SKM-1 (cell line): ENCODE results near the gene PPFIBP2.

Source experiments
- DNase-seq: peaks from one replicate; lab custom pipeline; 2025; ENCODE audit not compliant: unreplicated experiment; lab: John Stamatoyannopoulos, UW

Gene PPFIBP2

DNA sequence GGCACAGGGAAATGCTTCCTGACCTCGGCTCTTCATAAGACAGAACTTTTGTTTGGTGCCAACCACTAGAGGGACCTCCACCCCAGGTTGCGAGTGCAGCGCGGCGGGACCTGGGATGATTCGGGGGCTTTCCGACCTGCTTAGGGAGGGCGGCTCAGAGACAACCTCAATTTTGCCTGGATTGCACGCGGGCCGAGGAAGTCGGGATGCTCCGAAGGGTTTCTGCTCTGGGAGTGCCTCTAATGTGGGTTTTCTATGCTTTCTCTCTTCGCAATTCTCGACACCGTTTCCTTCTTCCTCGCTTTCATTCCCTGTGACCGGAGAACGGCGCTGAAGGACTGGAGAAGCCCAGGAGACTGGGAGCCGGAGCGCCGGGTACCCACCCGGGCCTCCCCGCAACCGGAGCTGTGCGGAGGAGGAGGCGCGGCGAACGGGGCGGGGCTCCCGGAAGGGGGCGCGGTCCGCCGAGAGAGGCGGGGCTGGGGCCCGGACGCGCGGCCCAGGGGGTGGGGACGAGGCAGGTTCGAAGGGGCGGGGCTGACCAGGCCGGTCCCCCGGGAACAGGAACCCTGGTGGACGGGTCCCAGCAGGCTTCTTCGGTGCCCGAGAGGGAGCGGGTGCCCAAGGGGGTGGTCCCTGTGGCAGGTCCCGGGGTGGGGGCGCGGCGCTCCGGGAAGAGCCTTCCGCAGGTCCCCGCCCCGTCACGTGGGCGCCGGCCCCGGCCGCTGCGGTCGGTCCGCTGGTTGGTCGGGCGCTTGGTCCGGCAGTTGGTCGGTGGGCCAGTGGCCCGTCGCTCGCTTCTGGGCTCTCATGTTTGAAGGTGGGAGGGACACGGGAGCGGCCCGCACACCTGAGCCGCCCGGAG, at the start of gene PPFIBP2:
Gene PPFIBP2, plus strand, starts transcription at position 766 of the 865 bp plus-strand sequence. CDS start 35,477 bp downstream, outside the sequence.
- DNase-seq = peak; percentile 68

DNA sequence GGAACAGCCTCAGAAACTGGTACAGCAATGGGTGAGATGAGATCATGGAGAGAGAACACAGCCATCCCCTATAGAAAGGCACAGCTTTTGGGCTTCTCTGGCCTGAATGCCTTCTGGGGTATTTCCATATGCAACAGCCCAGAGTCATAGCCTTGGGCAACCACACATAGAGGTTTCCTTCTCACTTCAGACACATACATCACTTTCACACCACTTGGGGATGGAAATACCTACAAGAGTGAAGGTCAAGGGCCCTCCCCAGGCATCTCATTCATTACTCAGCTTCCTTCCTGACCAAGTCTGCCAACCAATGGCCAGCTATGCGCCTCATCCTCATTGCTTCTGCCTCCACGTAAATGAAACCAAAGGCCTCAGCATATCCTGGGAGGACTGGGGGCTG, 46.1 kb upstream of the PPFIBP2 start:
- no peak for DNase-seq

DNA sequence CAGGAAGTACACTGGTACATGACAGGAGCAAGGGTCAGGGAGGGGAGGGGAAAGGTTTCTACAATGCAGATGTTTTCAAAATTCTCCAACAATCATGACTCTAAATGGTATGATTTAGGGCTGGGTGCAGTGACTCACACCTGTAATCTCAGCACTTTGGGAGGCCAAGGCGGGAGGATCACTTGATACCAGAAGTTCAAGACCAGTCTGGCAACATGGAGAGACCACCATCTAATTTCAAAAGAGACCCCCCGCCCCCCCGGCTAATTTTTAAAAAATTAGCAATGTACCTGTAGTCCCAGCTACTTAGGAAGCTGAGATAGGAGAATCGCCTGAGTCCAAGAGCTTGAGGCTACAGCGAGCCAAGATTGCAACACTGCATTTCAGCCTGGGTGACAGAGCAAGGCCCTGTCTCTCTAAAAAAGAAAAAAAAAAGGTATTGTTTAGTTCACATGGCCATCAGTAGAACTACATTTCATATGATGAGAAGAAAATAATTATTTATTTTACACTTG, 44.4 kb upstream of the PPFIBP2 start:
- no peak for DNase-seq

DNA sequence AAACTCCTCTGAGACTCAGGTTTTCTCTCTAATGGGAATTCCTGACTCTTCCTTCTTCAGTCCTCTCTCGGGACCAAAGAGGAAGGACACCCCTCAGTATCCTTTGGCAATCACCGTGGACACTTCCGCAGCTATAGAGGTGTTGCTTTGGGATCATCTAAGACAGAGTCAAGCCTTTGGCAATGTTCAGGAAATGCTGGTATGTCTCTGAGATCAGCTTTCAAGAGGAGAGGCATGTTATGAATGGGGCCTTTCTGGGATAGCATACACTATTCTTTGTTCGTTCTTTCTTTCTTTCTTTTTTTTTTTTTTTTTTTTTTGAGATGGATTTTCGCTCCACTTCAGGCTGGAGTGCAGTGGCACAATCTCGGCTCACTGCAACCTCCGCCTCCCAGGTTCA, 42.7 kb upstream of the PPFIBP2 start:
- no peak for DNase-seq

DNA sequence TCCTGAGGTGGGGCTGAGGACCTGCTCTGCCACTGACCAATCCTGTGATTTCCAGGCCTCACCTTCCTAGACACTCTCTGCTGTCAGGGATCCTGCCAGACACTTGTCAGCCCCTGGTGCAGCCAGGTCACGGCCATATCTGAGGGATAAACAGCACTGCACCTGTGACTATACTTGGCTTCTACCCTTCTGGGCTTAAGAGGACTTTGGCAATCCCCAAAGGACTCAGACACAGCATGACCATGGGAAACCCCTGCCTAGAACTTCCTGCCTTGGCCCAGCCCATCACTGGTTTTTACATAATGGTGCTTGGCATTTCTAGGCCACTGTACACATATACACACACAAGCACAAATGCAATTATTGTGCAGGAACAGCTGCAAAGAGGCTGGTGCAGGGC, 40.1 kb upstream of the PPFIBP2 start:
- DNase-seq = no peak

DNA sequence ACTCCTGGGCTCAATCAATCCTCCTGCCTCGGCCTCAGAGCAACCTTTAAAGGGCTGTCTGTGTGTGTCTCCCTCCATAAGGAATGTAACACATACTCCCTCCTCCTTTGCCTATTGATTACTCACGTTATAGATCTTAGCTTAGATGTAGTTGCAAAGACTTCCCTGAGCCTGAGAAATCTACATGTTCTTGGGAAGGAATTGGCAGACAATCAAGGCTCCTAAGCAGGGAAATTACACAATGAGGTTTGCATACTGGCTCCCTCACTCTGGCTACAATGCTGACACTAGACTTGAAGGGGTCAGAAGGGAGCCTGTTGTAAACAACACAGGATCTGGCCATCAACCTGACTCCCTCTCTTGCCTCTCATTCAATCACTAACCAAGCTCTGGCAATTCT, 33.7 kb upstream of the PPFIBP2 start:
- DNase-seq = no peak

DNA sequence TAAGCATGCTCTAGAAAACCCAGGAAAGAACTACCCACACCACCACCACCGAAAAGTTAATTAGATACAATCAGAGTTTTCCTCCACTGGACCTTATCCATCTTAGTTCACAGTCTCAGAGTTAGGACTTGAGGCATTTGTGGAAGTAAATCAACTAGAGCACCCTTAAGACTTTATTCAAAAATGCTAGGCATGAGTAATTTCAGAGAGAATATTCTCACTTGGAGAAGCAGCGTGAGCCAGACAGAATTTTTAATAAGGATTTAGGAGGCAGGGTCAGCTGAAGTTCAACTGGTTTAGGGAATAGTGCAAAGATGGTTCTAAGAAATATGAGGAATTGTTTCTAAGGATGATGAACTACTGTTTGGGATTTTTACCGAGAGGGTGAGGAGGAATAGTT, 29.7 kb upstream of the PPFIBP2 start:
- no peak for DNase-seq

DNA sequence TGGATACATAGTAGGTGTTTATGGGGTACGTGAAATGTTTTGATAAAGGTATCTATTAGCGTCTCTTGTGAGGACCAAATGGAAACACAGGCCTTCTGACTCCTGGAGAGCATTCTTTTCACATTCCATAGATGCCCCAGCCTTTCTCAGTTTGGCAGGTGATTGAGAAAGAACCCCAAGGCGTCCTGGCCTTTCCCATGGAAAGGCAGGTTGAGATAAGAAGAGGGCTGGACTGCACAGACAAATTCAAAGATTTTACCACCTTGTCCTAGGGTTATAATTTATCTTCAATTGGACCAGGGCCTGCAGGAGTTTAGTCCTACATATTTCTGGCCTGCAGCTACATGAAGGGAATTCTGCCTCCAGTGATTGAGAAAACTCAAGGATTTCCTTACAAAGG, 29.2 kb upstream of the PPFIBP2 start:
- no peak for DNase-seq

DNA sequence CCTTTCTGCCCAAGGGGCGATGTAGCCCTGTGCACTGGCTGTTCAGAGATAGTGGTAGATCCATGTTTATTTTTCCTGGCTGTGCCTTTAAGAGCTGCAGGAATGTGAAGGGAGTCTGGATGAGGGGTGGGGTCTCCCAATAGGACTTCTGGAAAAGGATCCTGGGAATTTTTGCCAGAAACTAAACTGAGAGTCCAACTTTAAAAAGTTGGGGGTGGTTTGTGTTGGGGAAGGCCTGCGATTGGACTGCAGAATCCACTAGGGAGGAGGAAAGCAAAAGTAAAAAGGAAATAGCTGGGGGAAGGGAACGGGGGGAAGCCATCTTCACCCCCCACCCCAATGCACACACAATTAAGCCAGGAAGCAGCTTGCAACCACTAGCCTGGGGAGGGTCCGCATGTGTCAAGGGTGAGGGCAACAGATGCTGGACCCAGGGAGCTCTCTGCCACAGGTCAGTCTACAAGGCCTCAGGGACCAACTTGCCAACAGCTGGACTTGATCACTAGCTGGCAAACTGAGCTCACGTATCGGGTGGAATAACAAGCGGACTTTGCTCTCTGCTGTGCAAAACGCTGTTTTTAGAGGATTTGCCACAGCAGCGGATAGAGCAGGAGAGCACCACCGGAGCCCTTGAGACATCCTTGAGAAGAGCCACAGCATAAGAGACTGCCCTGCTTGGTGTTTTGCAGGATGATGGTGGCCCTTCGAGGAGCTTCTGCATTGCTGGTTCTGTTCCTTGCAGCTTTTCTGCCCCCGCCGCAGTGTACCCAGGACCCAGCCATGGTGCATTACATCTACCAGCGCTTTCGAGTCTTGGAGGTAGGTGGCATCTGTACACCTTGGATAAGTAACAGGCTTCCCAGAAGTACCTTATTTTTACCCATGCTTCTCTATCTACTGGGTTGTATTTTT, 28.4 kb upstream of the PPFIBP2 start, which contains the start of gene OLFML1:
Gene OLFML1, plus strand, starts transcription at position 321 of the 912 bp plus-strand sequence. Its CDS starts 370 bp downstream, at position 691.
- DNase-seq = no peak

DNA sequence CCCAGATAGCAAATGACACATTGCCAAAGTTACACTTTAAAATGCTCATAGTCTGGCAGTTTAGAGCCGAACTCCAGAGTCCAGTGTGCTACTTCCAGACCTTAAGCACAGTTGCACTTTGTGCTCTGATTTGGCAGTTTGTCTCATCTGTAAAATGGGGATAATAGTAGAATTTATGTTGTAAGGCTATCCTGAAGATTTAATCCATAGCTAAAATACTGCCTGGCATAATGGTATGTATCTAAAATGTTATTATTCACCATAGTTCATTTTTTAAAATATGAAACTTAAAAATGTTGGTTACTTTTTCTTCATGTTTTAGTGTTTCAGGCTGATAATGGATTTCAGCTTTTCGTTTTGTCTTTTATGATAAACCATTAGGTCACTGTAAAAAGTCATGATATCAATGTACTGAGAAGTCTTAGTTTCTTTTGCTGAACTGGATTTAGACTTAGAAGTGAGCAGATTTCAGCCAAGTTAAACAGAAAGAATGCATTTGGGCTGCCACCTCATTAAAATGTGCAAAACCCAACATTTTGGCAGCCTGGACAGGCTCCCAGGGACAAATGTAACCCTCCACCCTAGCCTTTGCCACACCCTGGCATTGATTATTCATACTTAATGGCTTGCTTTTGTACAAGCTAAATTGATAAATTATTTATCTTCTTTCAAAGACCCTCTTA, 27.6 kb upstream of the PPFIBP2 start:
- DNase-seq = no peak

DNA sequence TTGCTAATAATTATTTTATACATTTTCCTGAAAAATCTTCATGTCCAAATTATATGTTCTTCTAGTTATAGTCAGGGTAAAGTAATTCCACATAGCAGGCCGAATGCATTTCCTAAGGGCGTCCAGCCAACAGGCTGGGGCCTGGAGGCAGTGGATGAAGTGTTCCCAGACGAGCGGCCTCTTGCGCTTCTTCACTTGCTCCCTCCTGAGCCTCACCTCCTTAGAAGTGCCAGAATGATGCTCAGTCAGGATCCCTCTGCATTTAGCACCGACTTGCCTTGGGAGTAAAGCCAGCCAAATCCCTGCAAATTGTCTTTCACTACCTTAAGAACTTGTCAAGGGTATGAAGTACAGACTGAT, 27.0 kb upstream of the PPFIBP2 start:
- DNase-seq = no peak

DNA sequence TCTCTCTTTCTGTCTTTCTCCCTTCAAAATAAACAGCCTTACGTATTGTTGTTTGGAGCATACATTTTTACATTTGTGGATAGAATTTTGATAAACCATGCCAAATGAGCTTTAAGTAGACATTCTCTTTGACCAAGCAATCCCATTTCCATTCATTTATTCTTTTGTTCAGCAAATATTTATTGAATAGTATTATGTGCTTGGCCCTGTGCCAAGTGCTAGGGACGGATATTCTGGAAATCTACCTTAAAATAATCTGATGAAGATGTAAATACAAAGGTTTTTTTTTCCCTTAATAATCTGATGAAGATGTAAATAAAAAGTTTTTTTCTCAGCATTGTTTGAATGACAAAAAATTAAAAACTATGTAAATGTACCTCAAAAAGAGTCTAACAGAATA, 26.4 kb upstream of the PPFIBP2 start:
- no peak for DNase-seq

DNA sequence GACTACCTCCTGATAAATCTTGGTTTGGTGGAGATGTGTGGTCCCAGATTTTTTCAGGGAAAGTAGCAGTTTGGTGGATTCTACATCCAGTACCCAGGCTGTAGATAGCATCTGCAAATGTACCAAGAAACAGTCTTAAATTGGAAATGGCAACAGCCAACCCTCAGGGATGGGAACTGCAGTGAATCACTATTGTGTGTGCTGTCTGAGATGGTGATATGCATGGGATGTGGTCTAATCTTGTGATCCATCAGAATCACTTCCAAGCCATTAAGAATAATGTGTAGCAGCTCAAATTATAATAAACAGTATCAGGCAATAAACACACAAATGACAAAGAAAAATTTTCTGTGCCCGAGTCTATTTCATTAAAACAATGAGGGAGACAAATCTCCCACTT, 25.1 kb upstream of the PPFIBP2 start:
- DNase-seq = no peak

DNA sequence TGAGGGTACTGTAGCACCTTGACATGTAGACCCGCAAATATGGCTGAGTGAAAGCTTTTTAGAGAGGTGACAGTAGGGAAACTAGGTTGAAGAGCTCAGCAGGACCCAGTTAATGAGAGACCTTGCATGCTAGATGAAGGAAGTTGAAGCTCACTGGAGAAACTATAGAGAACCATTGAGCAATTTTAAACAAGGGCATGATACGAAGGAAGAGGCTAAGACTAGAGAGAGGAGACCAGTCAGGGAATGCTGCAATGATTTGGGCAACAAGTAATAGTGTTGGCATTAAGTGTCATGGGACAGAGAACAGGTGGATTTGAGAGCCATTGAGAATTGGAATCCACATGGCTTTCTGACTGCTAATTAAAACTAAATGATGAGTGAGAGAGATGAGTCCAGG, 24.4 kb upstream of the PPFIBP2 start:
- DNase-seq = no peak

DNA sequence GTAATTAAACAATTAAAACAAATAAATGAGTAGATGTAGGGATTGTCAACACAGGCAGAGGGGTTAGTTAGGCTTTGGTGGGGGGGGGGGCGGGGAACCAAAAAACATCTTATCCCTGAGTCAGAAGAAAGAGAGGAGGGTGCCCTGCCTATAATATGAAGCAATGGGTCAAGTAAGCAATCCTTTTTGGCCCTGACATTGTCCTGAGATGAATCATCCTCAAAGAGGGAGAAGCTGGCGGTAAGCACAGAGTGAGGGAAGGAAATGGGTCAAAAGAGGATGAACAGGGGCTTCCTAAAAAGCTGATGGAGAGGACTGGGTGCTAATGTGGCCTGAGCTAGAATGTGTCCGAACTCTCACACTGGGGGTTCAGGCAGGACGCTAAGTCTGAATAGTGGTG, 23.7 kb upstream of the PPFIBP2 start:
- DNase-seq = no peak

DNA sequence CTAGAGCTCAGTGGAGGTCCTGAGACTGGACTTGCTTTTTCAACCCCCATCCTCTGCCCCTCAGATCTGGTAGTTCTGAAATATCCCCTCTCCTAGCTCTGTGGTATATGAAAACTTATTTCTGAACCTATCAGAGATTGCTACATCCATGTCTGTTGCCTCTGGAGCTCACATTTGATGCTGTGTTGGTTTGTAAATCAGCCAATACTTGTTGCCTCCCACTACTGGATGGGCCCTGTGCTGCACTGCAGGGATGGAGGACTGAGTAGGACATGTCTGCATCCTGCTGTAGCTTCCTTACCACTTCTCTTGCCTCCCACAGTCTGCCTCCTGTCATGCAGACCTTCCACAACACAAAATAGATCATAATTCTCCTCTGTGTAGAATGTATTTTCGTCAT, 23.3 kb upstream of the PPFIBP2 start:
- no peak for DNase-seq

DNA sequence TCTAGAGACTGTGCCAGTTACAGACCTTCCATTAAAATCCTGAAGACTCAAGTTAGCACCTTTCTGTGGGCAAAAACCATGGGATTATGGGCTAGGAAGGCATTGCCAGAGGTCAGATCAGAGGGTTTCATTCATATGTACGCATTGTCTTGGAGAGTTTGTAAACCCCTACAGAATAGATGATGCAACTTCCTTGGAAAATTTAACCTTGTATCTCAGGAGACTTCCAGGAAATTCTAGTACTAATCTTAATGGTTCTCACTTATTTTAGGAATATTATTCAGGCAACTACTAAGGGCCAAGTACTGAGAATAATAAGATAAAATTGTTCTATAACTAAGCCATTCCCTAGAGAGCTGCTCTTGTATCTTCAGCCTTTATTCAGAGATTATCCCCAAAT, 21.5 kb upstream of the PPFIBP2 start:
- DNase-seq = no peak

DNA sequence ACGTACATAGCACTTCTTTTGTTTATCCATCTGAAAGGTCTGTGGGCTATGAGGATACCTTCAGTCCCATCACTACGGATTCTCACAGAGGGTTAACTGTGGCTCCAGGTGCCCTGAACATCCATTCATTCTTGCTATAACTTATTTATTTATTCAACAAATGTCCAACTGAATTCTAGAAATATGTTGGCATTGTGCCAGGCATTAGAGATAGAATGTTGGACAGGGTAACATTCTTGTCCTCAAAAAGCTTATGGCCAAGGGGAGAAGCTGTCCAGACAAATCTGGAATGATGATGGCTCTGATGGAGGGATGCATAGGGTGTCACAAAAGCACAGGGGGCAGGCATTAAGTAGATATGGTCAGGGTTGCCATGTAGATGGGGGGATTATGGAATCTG, 20.1 kb upstream of the PPFIBP2 start:
- no peak for DNase-seq

DNA sequence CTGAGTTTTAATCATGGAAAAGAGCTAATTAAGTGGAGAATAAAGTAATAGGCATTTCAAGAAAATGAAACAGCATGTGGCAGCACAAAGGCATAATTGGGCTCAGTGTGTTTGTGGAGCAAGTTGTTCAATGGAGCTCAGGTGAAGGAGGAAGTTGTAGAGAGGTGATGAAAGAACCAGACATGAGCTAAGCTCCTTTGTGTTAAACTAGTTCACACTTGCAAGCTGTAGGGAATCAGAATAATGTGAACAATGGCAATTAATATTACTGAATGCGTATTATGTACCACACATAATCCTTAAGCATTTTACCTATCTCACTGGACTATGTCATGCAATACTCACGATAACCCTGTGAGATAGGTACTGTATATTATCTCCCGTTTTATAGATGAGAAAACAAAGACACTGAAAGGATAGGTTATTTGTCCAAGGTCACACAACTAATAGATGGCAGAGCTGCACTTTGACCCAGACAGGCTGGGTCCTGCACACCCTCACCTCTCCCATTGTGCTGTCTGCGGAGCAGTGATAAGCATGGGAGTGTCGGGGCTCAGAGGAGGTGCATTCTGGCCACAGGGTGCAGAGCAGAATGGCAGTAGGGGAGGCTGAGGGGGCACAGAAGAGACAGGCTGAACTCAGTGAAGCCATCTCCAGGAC, 19.6 kb upstream of the PPFIBP2 start:
- DNase-seq = peak; percentile 43

DNA sequence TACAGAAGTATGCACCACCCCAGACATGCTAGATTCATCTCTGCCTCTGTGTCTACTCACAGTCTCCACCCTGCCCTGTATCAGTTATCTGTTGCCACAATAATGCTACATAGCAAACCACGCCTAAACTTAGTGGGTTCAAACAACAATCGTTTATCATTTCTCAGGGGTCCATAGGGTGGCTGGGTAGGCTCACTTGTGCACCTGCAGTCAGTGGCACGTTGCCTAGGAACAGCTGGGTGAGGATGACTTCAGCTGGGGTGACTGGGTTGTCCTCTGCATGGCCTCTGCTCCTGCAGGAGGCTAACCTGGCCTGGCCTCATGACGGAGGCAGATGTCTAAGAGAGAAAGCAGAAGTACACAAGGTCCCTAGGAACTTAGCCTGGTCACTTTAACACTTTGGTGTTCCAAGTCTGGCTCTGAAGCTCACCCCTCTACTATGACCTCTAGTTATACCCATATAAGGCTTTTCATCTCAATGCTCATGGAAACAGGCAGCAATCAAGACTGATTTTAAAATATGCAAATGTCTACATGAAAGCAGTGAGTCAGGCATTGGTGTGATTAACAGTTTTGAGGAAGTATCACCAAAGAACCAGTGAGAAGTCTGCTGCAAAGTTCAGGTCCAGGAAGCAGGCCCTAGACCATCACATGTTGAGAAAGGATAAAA, 17.8 kb upstream of the PPFIBP2 start:
- peak; percentile 74 for DNase-seq
